NB4 (cell line): ENCODE results near the gene RGS9.

ENCODE experiments used
- DNase-seq: peaks from one replicate; pipeline ENCODE4 v3.0.0; 2010; ENCODE audit warnings: low read depth
- H3K4me3 ChIP-seq: one replicate; pipeline ENCODE4 v1.5.1; 2011; ENCODE audit warnings: mild to moderate bottlenecking, low read depth, low read length, moderate library complexity
- CTCF ChIP-seq: IDR thresholded peaks from one replicate; pipeline ENCODE4 v1.5.1; 2012; ENCODE audit warnings: low read depth, low read length
- MAX ChIP-seq: IDR thresholded peaks from 2 replicates; pipeline ENCODE4 v1.6.1; 2011; ENCODE audit warnings: low read depth, low read length
- MYC ChIP-seq: IDR thresholded peaks from 2 replicates; pipeline ENCODE4 v1.6.1; 2011; ENCODE audit warnings: low read depth, low read length
- POLR2A ChIP-seq: IDR thresholded peaks from 2 replicates; pipeline ENCODE4 v1.6.1; 2011; ENCODE audit warnings: mild to moderate bottlenecking; ENCODE audit not compliant: insufficient read length; ENCODE audit errors: extremely low read depth

The RGS9 gene

GRCh38 chr17:65134035-65134434 is 3.1 kb upstream of the RGS9 start:
- H3K4me3 ChIP-seq = no peak overlapping the region
- no peak for DNase-seq
- TF ChIP-seq CTCF (no peak), MYC (no peak), POLR2A (no peak)

- no peak for TF ChIP-seq POLR2A
- TF ChIP-seq MAX = no peak
- TF ChIP-seq CTCF = no peak
- TF ChIP-seq MYC = no peak
- H3K4me3 ChIP-seq = no peak overlapping the region
- no peak for DNase-seq
Observed at GRCh38 chr17:65139101-65139764, 2.1 kb downstream of the RGS9 start.

- DNase-seq = no peak
- TF ChIP-seq CTCF = no peak
- no peak for TF ChIP-seq POLR2A
- TF ChIP-seq MAX = no peak
- no peak for TF ChIP-seq MYC
- no peak overlapping the region for H3K4me3 ChIP-seq
Observed at GRCh38 chr17:65142247-65142646, 5.1 kb downstream of the RGS9 start.

- DNase-seq = no peak
- TF ChIP-seq POLR2A = no peak
- no peak for TF ChIP-seq MAX
- no peak for TF ChIP-seq MYC
- no peak for TF ChIP-seq CTCF
- no peak overlapping the region for H3K4me3 ChIP-seq
Observed at GRCh38 chr17:65143889-65144604, 6.9 kb downstream of the RGS9 start.

GRCh38 chr17:65145743-65146142 is 8.6 kb downstream of the RGS9 start:
- no peak for DNase-seq
- no peak overlapping the region for H3K4me3 ChIP-seq
- TF ChIP-seq MYC = no peak
- TF ChIP-seq POLR2A = no peak
- no peak for TF ChIP-seq CTCF
- no peak for TF ChIP-seq MAX
